HG02981 (cell line): ENCODE data around the gene MS4A10.
"Not testable (repeated sequence)": the region's sequence is repeated elsewhere in the genome, so short reads cannot be mapped to it uniquely, and the experiment has no call there.

Source experiments
- ATAC-seq: cut with Tn5 transposase; IDR thresholded peaks from one replicate; pipeline ENCODE4 v1.9.1; 2021; ENCODE audit warnings: mild to moderate bottlenecking, moderate library complexity; ENCODE audit not compliant: unreplicated experiment

Gene MS4A10

DNA sequence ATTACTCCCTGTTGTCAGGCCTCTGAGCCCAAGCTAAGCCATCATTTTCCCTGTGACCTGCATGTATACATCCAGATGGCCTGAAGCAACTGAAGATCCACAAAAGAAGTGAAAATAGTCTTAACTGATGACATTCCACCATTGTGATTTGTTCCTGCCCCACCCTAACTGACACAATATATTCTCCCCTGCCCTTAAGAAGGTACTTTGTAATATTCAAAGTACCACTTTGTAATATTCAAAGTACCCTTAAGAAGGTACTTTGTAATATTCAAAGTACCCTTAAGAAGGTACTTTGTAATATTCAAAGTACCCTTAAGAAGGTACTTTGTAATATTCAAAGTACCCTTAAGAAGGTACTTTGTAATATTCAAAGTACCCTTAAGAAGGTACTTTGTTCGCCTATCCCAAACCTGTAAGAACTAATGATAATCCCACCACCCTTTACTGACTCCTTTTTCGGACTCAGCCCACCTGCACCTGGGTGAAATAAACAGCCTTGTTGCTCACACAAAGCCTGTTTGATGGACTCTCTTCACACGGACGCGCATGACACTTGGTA, 38.7 kb downstream of the MS4A10 start:
- ATAC-seq = not testable (repeated sequence)

- no peak for ATAC-seq
Measured at GRCh38 chr11:60825118-60825517, 40.0 kb downstream of the MS4A10 start.

DNA sequence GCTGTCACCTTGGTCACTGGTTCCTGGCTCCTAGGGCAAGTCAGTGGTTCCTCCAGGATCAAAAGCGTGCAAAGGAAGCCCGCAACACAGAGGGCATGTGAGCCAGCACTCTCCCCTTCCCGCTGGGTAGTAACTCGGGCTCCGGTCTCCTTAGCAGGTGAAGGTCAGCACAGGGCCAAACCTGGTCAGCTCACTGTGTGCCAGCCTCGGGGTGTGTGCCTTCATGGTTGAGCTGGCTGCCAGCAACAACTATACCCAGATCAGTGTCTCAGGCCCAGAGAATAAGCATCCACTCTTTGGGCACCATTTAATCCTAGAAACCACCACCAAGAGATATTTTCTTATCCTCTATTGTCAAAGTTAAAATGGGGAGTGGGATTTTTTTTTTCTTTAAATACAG, 40.7 kb downstream of the MS4A10 start:
- no peak for ATAC-seq

DNA sequence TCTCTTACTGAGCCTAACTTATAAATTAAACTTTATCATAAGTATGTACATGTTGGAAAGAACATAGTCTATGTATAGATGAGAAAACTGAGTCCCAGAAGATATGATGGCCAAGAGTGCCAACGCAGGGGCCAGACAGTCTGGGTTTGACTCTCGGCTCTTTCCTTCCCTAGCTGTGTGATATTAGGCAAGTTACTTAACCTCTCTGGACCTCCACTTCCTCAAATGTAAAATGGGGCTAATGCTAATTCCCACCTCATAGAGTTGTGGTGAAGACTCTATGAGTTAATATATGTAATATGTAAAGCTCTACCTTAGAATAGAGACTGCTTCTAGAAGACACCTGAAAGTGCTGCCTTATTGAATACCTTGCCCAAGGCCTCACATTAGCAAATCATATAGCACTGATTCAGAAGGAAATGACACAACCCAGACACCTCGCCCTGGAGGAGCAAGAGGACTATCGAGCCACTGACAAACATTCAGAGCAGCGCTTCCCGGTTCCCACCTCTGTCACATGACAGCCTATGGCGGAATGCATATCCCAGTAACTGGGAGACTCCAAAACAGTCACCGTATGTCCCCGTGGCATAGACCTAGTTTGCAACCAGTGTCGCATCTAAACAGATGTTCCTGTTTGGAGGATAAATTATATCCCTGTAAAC, 45.5 kb downstream of the MS4A10 start:
- no peak for ATAC-seq

DNA sequence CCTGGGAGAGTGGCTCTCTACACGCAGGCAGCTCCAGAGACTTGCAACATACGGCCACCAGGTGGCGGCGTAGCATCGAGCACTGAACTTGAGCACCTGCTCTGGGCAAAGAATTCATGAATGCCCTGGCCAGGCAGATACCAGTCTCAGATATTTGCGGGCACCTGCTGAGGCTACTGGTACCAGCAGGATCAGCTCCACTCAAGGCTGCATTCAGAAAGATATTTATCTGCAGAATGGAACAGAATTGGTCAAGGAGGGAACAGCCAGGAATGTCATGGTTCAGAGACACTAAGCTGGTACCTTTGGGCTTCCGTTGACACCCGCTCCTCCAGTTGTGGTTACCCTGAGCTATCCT, 46.0 kb downstream of the MS4A10 start:
- no peak for ATAC-seq

DNA sequence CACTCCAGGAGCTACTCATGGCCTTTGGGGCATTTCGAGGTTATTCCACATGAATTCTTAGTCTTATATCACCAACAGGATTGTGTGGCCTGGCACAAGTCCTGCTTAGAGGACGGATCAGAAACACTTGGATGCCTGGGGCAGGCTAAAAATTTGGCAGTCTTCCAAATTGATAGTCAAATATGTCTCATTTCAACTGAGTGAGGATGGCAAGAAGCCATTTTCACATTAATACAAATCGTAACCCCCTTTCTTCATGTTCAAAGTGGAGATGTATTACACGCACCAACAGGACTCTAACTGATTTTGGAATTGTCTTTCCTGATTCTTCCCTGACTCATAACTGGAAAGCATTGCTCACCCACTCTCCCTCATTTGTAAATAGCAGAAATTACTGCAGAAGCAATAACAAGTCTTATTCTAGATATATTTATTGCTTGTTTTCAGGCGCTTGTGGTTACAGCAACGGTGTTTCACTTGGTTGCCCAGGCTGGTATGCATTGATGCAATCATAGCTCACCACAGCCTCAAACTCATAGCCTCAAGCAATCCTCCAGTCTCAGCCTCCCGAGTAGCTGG, 46.5 kb downstream of the MS4A10 start:
- ATAC-seq = no peak

DNA sequence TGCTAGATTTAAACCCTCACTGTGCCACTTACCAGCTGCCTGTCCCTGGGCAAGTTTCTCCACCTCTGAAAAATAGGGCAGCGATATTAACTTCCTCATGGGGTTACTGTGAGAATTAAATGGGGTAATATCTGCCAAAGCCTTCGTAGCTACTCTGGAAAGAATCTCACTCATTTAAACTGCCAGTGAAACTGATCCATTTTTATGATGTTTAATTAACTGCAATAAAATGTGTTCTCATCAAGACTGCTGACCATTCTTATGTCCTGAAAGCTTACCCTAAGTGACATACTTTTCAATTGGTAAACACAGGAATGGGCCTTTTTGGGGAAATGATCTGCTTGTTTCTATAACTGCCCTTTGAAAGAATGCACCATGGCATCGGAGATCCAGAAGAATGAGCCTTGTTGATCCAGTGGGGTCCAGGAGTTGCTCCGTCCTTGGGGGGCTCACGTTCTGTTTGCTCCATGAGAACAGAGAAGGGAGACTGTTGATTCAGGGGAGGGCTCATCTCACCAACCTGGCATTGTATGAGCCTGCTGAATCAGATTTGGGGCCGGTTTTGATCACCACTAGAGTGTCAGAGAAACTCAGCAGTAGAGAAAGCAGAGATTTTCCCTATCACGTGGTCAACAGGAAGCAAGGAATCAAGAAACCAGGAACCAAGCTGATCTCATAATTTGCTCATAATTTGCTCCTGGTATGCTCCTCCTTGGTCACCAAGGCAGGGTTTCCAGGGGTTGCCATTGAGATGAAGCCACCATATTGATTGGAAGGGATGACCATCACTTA, 49.8 kb downstream of the MS4A10 start:
- no peak for ATAC-seq

GRCh38 chr11:60835534-60835846, 50.4 kb downstream of the MS4A10 start:
- ATAC-seq = no peak

DNA sequence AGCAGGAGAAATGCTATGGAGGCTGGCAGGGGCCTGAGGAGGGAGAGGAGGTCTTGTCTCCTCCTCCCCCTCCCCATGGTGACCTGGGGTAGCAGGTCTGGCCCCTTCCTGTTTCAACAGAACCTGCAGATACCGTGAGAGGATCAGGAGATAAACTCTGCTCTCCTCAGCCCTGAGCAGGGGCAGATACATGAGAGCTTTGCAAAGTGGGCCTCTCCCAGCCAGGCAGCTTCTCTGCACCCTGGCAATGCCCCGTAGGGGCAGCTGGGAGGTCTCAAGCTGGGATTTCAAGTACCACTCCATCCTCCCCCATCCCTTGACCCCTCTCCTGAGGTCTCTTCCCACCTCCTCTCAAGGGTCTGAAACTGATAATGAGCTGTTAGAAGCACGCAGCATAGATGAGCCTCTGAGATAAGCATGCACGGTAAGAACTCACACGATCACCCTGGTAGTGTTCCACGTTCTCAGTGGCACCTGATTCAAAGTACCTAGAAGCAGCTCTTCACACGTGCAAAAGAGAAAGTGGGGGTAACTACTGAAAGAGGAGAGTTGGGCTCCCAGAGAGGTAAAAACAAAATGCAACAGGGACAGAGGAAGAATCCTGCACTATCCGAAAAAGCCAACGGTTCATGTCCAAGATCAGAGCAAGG, 51.9 kb downstream of the MS4A10 start:
- no peak for ATAC-seq

GRCh38 chr11:60838132-60838531, 53.0 kb downstream of the MS4A10 start:
- no peak for ATAC-seq

DNA sequence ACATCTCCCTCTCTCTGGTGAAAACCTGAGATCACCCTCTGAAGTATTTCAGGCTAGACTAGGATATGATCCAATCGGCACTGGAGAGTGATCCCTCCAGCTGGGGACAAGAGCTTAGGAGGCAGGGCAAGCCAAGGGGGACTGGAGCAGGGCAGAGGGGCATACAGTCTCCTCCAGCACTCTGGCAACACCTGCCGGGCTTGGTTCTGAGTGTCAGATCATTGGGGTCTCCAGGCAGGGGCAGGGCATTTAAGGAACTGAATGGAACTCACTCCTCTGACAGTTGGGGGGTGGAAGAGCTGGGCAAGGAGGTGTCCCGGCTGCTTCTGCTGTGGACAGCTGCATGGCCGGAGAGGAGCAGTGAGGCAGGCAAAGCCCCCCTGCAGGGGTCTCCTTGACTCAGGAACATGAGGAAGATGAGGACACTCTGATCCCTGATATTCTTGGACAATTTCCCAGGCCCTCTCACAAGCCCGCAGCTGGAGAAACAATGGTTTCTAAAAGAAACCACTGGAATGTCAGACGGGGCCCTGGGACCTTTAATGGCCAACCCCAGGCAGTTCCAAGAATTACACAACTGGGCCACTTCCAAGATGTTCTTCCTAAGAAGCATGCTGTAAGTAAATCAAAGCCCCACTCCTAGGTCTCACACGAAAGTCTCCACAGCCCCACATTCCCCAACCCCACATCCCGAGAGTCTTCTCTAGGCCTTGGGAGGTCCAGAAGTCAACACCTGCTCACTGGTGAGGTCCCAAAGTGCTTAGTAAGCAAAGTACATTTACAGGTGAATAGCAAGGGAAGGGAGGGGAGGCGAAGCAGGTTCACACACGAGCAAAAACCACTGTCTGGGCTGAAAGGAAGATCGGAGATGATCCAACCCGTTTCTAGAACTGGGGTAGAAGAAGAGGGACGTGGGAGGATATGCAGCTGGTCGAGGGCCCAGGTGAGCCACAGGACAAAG, 55.6 kb downstream of the MS4A10 start:
- ATAC-seq = no peak

DNA sequence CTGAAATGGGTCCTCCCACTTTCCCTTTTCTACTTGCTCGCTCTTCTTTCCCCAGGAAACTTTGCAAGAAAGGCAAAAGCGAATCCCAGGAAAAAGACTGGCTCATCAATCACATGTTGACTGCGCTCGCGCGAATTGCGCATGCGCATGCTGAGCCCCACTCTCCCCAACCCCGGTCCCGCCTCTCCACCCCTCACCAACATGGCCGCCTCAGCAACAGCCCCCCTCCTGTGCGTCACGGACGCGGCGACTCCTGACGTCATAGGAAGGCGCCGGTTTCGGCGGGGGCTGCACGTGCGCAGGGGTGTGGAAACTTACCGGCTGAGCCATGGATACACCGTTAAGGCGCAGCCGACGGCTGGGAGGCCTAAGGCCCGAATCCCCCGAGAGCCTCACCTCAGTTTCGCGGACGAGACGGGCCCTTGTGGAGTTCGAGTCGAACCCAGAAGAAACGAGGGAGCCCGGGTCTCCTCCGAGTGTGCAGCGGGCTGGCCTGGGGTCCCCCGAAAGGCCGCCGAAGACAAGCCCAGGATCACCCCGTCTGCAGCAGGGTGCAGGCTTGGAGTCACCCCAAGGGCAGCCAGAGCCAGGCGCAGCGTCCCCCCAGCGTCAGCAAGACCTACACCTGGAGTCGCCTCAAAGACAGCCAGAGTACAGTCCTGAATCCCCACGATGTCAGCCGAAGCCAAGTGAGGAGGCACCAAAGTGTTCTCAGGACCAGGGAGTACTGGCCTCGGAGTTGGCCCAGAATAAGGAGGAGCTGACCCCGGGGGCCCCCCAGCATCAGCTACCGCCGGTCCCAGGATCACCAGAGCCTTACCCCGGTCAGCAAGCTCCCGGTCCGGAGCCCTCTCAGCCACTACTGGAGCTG, 56.9 kb downstream of the MS4A10 start, which contains the start of gene CCDC86:
TSS of gene CCDC86 (plus strand) at position 317 of the 871 bp plus-strand sequence. CDS start at position 329, 12 bp downstream.
- peak; percentile 83 for ATAC-seq

DNA sequence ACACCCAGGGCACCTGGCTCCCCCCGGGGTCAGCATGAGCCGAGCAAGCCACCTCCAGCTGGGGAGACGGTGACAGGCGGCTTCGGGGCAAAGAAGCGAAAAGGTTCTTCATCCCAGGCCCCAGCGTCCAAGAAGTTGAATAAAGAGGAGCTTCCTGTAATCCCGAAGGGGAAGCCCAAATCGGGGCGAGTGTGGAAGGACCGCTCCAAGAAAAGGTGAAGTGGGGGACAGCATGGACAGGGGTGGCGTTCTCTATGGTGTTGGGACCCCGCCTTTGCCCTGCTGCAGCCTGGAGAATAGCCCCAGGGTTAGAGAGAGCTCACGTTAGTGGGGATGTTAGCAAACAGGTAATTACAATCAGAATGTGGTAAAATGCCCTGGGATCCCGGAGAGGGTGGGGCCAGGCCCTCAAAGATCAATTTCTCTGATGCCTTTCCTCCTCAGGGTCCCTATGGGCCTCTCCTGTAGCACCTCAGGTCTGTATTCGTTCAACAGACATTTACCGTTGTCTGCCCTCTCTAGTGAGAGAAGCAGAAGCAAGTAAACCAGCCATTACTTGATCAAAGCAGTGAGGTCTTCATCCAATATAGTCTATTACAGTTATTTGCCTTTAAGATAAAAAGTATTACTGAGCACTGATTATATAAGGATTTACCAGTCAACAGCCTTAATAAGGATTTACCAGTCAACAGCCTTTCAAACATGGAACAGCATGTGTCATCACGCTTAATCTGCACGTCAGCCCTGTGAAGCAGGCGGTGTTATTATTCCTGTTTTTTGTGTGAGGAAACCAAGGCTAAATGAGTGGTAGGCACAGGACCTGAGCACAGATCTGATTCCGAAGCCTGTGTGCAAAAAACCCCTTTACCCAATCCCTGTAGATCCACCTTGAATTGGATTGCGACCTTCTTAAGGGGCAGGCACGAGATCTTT, 57.8 kb downstream of the MS4A10 start:
- ATAC-seq = no peak

GRCh38 chr11:60844045-60844869, 59.1 kb downstream of the MS4A10 start:
- no peak for ATAC-seq

- ATAC-seq = no peak
Measured at GRCh38 chr11:60844870-60845221, 59.7 kb downstream of the MS4A10 start.

GRCh38 chr11:60845338-60845737, 60.2 kb downstream of the MS4A10 start:
- ATAC-seq = no peak

GRCh38 chr11:60847281-60847680, 62.1 kb downstream of the MS4A10 start:
- no peak for ATAC-seq
